Mesothelial cell of epicardium (in vitro differentiated cells): ENCODE results near the gene GALNT9. TPM values are rescaled to one million over a fixed set of nuclear protein-coding genes. Genes with fewer than 3 reads are reported as not detected.

Experiments
- DNase-seq, 2 experiments: peaks; one replicate each; pipeline ENCODE4 v3.0.0; 2021; ENCODE audit warnings: low spot score in 2 of 2; ENCODE audit not compliant: unreplicated experiment in 2 of 2
- H3K27ac Mint-ChIP-seq: 2 replicates; pipeline ENCODE4 v1.8.0; 2021; ENCODE audit warnings: mixed read lengths
- H3K27me3 Mint-ChIP-seq: 2 replicates; pipeline ENCODE4 v1.8.0; 2021; ENCODE audit warnings: low read depth, mixed read lengths
- H3K36me3 Mint-ChIP-seq: 2 replicates; pipeline ENCODE4 v1.8.0; 2021; ENCODE audit warnings: mixed read lengths
- H3K4me1 Mint-ChIP-seq: 2 replicates; pipeline ENCODE4 v1.8.0; 2021; ENCODE audit warnings: mixed read lengths
- H3K4me3 Mint-ChIP-seq: 2 replicates; pipeline ENCODE4 v1.8.0; 2021; ENCODE audit warnings: mild to moderate bottlenecking, moderate library complexity, mixed read lengths
- H3K9me3 Mint-ChIP-seq: 2 replicates; pipeline ENCODE4 v1.8.0; 2021; ENCODE audit warnings: mixed read lengths
- CTCF ChIP-seq: fragments of 200-600 bp; sonication (generic); IDR thresholded peaks from one replicate; pipeline ENCODE4 v1.5.0; 2021; ENCODE audit warnings: antibody characterized with exemption; ENCODE audit not compliant: unreplicated experiment
- total RNA-seq: library from RNA; stranded (reverse); gene quantifications from 3 replicates; pipeline ENCODE4 v1.2.1, GENCODE V29; 2021

Gene GALNT9
- total RNA-seq, 1 donor from 2014 or later, result 4.8 TPM

DNA sequence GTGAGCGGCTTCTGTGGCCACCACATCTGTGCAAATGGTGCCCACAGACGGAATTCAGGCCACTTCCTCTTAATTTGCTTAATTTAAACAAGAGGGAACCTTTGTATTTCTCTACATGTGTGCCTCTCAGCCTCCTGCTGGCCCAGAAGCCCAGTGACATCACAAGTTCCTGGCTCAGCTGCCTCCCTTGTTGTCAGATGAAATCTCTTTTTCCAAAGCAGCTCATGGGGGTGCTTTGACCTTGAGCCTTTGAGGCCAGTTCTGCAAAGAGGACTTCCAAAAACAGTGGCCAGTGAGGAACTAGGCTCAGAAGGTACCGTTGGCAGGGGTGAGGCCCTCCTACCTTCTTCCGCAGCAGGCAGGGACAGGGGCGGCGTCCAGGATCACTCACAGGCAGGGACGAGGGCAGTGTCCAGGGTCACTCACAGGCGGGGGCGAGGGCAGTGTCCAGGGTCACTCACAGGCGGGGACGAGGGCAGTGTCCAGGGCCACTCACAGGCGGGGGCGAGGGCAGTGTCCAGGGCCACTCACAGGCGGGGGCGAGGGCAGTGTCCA lies 35.0 kb upstream of the GALNT9 start:
- peaks cover 26% of the 10 kb centered on the region for H3K27me3 Mint-ChIP-seq
- DNase-seq, result no peak

GRCh38 chr12:132363661-132364347 lies 34.4 kb upstream of the GALNT9 start:
- no peak for DNase-seq
- Mint-ChIP-seq H3K27me3 (peaks cover 22% of the 10 kb centered on the region), H3K4me1 (no peaks in the 10 kb centered on the region), H3K27ac (no peak overlapping the region), H3K9me3 (peaks cover 4% of the 10 kb centered on the region), H3K4me3 (no peak overlapping the region), H3K36me3 (no peaks in the 10 kb centered on the region)
- no peak for TF ChIP-seq CTCF

More for the DNA sequence above, 35.0 kb upstream of the GALNT9 start:
- no peaks in the 10 kb centered on the region for H3K36me3 Mint-ChIP-seq
- H3K4me1 Mint-ChIP-seq, result no peaks in the 10 kb centered on the region
- H3K27ac Mint-ChIP-seq, result no peak overlapping the region
- TF ChIP-seq CTCF, result no peak
- H3K4me3 Mint-ChIP-seq, result no peak overlapping the region
- peaks cover 4% of the 10 kb centered on the region for H3K9me3 Mint-ChIP-seq

DNA sequence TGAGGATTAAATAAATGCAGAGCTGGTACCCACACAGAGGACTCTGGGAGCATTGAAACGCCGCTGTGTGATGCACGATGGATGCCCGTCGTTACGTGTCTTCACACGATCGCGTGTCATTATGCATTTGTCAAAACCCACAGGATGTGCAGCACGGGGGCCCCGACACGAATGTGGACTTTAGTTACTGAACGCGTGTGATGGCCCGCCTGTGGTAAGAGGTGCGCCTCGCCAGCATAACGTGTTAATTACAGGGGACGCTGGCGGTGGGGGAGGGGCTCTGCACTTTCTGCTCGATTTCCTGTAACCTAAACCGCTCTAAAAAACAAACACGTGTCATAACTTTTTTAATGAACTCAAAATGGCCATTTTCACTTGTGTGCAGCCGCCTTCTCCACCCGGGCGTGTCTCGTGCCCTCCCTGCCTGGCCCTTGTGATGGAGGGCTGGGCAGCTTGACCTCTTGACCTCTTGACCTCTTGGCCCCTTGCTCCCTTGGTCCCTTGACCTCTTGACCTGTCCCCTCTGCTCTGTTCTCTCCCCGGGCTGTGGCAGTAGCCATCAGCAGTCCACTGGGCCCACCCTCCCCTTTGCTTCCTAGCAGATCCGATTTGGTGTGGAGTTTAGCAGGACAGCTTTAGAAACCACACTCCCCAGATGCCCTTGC lies 33.7 kb upstream of the GALNT9 start:
- H3K4me3 Mint-ChIP-seq, result no peak overlapping the region
- H3K27me3 Mint-ChIP-seq, result peaks cover 16% of the 10 kb centered on the region
- no peak for TF ChIP-seq CTCF
- no peak overlapping the region for H3K27ac Mint-ChIP-seq
- DNase-seq, result no peak
- peaks cover 4% of the 10 kb centered on the region for H3K9me3 Mint-ChIP-seq
- no peaks in the 10 kb centered on the region for H3K4me1 Mint-ChIP-seq
- no peaks in the 10 kb centered on the region for H3K36me3 Mint-ChIP-seq

GRCh38 chr12:132360906-132361777 lies 31.8 kb upstream of the GALNT9 start:
- no peak for DNase-seq

More at GRCh38 chr12:132360906-132361777, 31.8 kb upstream of the GALNT9 start:
- Mint-ChIP-seq H3K4me3 (no peak overlapping the region), H3K9me3 (peaks cover 4% of the 10 kb centered on the region), H3K4me1 (peaks cover 4% of the 10 kb centered on the region), H3K27ac (no peak overlapping the region), H3K27me3 (peaks cover 17% of the 10 kb centered on the region), H3K36me3 (no peaks in the 10 kb centered on the region)
- no peak for TF ChIP-seq CTCF
